HepG2 (cell line): ENCODE data around the gene SLC4A9. TPM values are rescaled to one million over a fixed set of nuclear protein-coding genes. Genes with fewer than 3 reads are reported as not detected.

Experiments used
- BRCA1 ChIP-seq: sonication (generic); formaldehyde crosslinking; IDR thresholded peaks from 2 replicates; pipeline ENCODE4 v1.4.0; 2020; ENCODE audit warnings: missing genetic modification reagents
- FOSL2 ChIP-seq: sonication (generic); formaldehyde crosslinking; IDR thresholded peaks from 2 replicates; pipeline ENCODE4 v1.4.0; 2020; ENCODE audit warnings: missing genetic modification reagents
- FOXO4 ChIP-seq: sonication (generic); formaldehyde crosslinking; conservative IDR thresholded peaks from 2 replicates; pipeline ENCODE4 v1.8.1; 2023; ENCODE audit warnings: missing genetic modification reagents
- HMGXB4 ChIP-seq, 2 experiments: sonication (generic) in 1 of 2; formaldehyde crosslinking in 1 of 2; IDR thresholded peaks; 2 replicates each; pipeline versions ENCODE4 v1.4.0 to v1.6.1; 2018 to 2020; ENCODE audit warnings: missing genetic modification reagents in 2 of 2, borderline replicate concordance in 1 of 2, low read depth in 1 of 2, mild to moderate bottlenecking in 1 of 2, missing biosample characterization in 1 of 2
- IRF2 ChIP-seq: IDR thresholded peaks from 2 replicates; pipeline ENCODE4 v1.6.1; 2018; ENCODE audit warnings: missing genetic modification reagents, missing compliant biosample characterization
- MTA3 ChIP-seq: sonication (generic); formaldehyde crosslinking; IDR thresholded peaks from 2 replicates; pipeline ENCODE4 v1.4.0; 2020; ENCODE audit warnings: missing genetic modification reagents
- RELA ChIP-seq: sonication (generic); formaldehyde crosslinking; IDR thresholded peaks from 2 replicates; pipeline ENCODE4 v1.4.0; 2020; ENCODE audit warnings: missing genetic modification reagents
- SMYD3 ChIP-seq: sonication (generic); formaldehyde crosslinking; IDR thresholded peaks from 2 replicates; pipeline ENCODE4 v1.8.1; 2023; ENCODE audit warnings: mild to moderate bottlenecking, missing genetic modification reagents
- SOX6 ChIP-seq, 2 experiments: fragments of 450-650 bp in 1 of 2; sonication (generic) in 1 of 2; formaldehyde crosslinking in 1 of 2; IDR thresholded peaks; 2 replicates each; pipeline versions ENCODE4 v1.4.0 to v1.6.1; 2017 to 2020; ENCODE audit warnings: antibody characterized with exemption in 1 of 2, mild to moderate bottlenecking in 1 of 2, missing genetic modification reagents in 1 of 2
- STAT6 ChIP-seq: sonication (generic); formaldehyde crosslinking; IDR thresholded peaks from 2 replicates; pipeline ENCODE4 v1.4.0; 2020; ENCODE audit warnings: missing genetic modification reagents, mild to moderate bottlenecking, borderline replicate concordance
- TCF12 ChIP-seq, 2 experiments: fragments of 450-650 bp in 1 of 2; sonication (generic) in 1 of 2; formaldehyde crosslinking in 1 of 2; IDR thresholded peaks; 2 replicates each; pipeline versions ENCODE4 v1.6.1 to v1.8.0; 2017 to 2022; ENCODE audit warnings: antibody characterized with exemption in 1 of 2, mild to moderate bottlenecking in 1 of 2, missing genetic modification reagents in 1 of 2, moderate library complexity in 1 of 2
- YEATS2 ChIP-seq: sonication (generic); formaldehyde crosslinking; IDR thresholded peaks from 2 replicates; pipeline ENCODE4 v1.4.0; 2020; ENCODE audit warnings: missing genetic modification reagents, borderline replicate concordance
- ZFP82 ChIP-seq: sonication (generic); formaldehyde crosslinking; IDR thresholded peaks from 2 replicates; pipeline ENCODE4 v1.5.1; 2020; ENCODE audit warnings: mild to moderate bottlenecking, missing genetic modification reagents, borderline replicate concordance
- ZIK1 ChIP-seq: sonication (generic); formaldehyde crosslinking; IDR thresholded peaks from 2 replicates; pipeline ENCODE4 v1.5.0; 2020; ENCODE audit warnings: mild to moderate bottlenecking, low read depth, missing genetic modification reagents, borderline replicate concordance
- ZNF607 ChIP-seq: sonication (generic); formaldehyde crosslinking; IDR thresholded peaks from 2 replicates; pipeline ENCODE4 v1.5.1; 2020; ENCODE audit warnings: missing genetic modification reagents, mild to moderate bottlenecking, borderline replicate concordance
- ZNF816 ChIP-seq: sonication (generic); formaldehyde crosslinking; IDR thresholded peaks from 2 replicates; pipeline ENCODE4 v1.8.0; 2022; ENCODE audit warnings: missing genetic modification reagents, mild to moderate bottlenecking, borderline replicate concordance
- polyA plus RNA-seq, 8 experiments: library from polyadenylated mRNA; depleted of rRNA in 3 of 8; stranded (reverse) in 7 of 8; unstranded in 1 of 8; fragments of >200 nt; fragmentation: Illumina TruSeq in 4 of 8; extraction: Trizol in 4 of 8; gene quantifications; 2 replicates each; pipeline versions ENCODE4 v1.2.1 to v1.2.3, GENCODE V29; 2011 to 2016; ENCODE audit warnings: low read depth in 4 of 8, missing spikeins in 1 of 8, mixed read lengths in 1 of 8; ENCODE audit not compliant: insufficient read depth in 1 of 8
- total RNA-seq, 5 experiments: library from RNA; depleted of rRNA; stranded (reverse); fragments of >200 nt; fragmentation: Illumina TruSeq; extraction: Trizol; gene quantifications; 2 replicates each; pipeline ENCODE4 v1.2.3, GENCODE V29; 2016; ENCODE audit warnings: low read depth in 1 of 5
- TF ChIP-seq, protein P1 (sequence below): sonication (generic); formaldehyde crosslinking; IDR thresholded peaks from 2 replicates; pipeline ENCODE4 v1.5.0; 2020; ENCODE audit warnings: mild to moderate bottlenecking, missing genetic modification reagents, moderate library complexity
- TF ChIP-seq, protein P2 (sequence below): sonication (generic); formaldehyde crosslinking; IDR thresholded peaks from 2 replicates; pipeline ENCODE4 v1.4.0; 2020; ENCODE audit warnings: missing genetic modification reagents, borderline replicate concordance

SLC4A9 gene
- total and polyA plus RNA-seq, 2 of the 13 experiments (the other 11 are each of a cell fraction or from before 2014, with no cell fraction given): not detected

GRCh38 chr5:140372971-140373487 lies 13.0 kb downstream of the SLC4A9 start (continued):
- TF ChIP-seq SMYD3 (CRISPR knock-in tag) (no peak), ZNF607 (CRISPR knock-in tag) (no peak), SOX6 (IDR thresholded peaks at IDR 0.05) (no peak), SOX6 (CRISPR knock-in tag; IDR thresholded peaks at IDR 0.05) (peak; percentile 30; the same call in 1 of the 2 replicates), RELA (no peak), YEATS2 (CRISPR knock-in tag) (no peak), FOSL2 (no peak), IRF2 (CRISPR knock-in tag) (0 out of 2 replicates have a peak, but pooled peaks have one; percentile 30), HMGXB4 (CRISPR knock-in tag; IDR thresholded peaks at IDR 0.05; ENCODE audit: borderline replicate concordance in 1 of 2, low read depth in 1 of 2) (peak in 1 of 2 experiments; percentile 49; a peak in 1 of 4 replicates), ZFP82 (no peak), TCF12 (IDR thresholded peaks at IDR 0.05) (no peak), TCF12 (CRISPR knock-in tag; IDR thresholded peaks at IDR 0.05) (no peak), ZNF816 (CRISPR knock-in tag) (no peak), STAT6 (no peak), FOXO4 (CRISPR knock-in tag) (no peak), BRCA1 (CRISPR knock-in tag) (no peak), MTA3 (no peak), ZIK1 (no peak)
- TF ChIP-seq, protein P1, sequence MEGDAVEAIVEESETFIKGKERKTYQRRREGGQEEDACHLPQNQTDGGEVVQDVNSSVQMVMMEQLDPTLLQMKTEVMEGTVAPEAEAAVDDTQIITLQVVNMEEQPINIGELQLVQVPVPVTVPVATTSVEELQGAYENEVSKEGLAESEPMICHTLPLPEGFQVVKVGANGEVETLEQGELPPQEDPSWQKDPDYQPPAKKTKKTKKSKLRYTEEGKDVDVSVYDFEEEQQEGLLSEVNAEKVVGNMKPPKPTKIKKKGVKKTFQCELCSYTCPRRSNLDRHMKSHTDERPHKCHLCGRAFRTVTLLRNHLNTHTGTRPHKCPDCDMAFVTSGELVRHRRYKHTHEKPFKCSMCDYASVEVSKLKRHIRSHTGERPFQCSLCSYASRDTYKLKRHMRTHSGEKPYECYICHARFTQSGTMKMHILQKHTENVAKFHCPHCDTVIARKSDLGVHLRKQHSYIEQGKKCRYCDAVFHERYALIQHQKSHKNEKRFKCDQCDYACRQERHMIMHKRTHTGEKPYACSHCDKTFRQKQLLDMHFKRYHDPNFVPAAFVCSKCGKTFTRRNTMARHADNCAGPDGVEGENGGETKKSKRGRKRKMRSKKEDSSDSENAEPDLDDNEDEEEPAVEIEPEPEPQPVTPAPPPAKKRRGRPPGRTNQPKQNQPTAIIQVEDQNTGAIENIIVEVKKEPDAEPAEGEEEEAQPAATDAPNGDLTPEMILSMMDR (CRISPR knock-in tag): peak; percentile 91
- TF ChIP-seq, protein P2, sequence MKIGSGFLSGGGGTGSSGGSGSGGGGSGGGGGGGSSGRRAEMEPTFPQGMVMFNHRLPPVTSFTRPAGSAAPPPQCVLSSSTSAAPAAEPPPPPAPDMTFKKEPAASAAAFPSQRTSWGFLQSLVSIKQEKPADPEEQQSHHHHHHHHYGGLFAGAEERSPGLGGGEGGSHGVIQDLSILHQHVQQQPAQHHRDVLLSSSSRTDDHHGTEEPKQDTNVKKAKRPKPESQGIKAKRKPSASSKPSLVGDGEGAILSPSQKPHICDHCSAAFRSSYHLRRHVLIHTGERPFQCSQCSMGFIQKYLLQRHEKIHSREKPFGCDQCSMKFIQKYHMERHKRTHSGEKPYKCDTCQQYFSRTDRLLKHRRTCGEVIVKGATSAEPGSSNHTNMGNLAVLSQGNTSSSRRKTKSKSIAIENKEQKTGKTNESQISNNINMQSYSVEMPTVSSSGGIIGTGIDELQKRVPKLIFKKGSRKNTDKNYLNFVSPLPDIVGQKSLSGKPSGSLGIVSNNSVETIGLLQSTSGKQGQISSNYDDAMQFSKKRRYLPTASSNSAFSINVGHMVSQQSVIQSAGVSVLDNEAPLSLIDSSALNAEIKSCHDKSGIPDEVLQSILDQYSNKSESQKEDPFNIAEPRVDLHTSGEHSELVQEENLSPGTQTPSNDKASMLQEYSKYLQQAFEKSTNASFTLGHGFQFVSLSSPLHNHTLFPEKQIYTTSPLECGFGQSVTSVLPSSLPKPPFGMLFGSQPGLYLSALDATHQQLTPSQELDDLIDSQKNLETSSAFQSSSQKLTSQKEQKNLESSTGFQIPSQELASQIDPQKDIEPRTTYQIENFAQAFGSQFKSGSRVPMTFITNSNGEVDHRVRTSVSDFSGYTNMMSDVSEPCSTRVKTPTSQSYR: peak; percentile 42; the same call in 1 of the 2 replicates
